GM11168 (cell line): ENCODE results near the gene SLC36A4.

Experiments
- in situ Hi-C: fragments of 300-500 bp; cut with MboI; formaldehyde crosslinking; loops from one replicate; pipeline ENCODE4 v1.12.0; 2022; ENCODE audit warnings: low sequenced_read_pairs; ENCODE audit not compliant: unreplicated experiment

The SLC36A4 gene

GRCh38 chr11:93197380-93198214, at the start of gene SLC36A4:
SLC36A4 (minus strand) TSS chr11:93197991; CDS start chr11:93197832, 159 bp downstream.
- in situ Hi-C loops = no loop called here

DNA sequence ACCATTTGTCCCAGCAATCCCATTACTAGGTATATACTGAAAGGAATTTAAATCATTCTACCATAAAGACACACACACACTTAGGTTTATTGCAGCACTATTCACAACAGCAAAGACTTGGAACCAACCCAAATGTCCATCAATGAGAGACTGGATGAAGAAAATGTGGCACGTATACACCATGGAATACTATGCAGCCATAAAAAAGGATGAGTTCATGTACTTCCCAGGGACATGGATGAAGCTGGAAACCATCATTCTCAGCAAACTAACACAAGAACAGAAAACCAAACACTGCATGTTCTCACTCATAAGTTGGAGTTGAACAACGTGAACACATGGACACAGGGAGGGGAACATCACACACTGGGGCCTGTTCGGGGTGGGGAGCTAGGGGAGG, 49.0 kb upstream of the SLC36A4 start:
- in situ Hi-C loops = loop anchor here (10.0 kb wide), 1 partner anchor 298 kb away; the partner anchor contains the start of gene SMCO4

GRCh38 chr11:93244018-93244417, 46.2 kb upstream of the SLC36A4 start:
- in situ Hi-C loops = loop anchor here (10.0 kb wide), 1 partner anchor 301 kb away; the partner anchor contains the start of gene SMCO4

DNA sequence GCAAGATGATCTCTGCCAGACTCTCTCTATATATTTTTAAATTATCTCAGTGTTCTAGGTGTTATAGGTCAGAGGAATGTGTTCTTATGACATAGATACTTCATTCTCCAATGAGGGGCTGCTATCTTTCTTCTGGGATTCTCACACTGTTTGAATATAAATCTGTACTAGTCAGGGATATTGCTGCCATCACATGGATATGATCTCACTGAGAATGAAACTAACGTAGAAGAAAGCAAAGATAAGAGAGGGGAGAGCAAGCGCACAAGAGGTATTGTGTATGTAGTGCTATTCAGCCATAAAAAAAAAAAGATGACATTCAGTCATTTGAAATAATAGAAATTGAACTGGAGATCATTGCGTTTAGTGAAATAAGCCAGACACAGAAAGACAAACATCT, 42.2 kb upstream of the SLC36A4 start:
- in situ Hi-C loops = loop anchor here (10.0 kb wide), 1 partner anchor 305 kb away; the partner anchor contains the start of gene SMCO4

- in situ Hi-C loops = no loop called here
Observed at GRCh38 chr11:93238956-93239355, 41.2 kb upstream of the SLC36A4 start.

DNA sequence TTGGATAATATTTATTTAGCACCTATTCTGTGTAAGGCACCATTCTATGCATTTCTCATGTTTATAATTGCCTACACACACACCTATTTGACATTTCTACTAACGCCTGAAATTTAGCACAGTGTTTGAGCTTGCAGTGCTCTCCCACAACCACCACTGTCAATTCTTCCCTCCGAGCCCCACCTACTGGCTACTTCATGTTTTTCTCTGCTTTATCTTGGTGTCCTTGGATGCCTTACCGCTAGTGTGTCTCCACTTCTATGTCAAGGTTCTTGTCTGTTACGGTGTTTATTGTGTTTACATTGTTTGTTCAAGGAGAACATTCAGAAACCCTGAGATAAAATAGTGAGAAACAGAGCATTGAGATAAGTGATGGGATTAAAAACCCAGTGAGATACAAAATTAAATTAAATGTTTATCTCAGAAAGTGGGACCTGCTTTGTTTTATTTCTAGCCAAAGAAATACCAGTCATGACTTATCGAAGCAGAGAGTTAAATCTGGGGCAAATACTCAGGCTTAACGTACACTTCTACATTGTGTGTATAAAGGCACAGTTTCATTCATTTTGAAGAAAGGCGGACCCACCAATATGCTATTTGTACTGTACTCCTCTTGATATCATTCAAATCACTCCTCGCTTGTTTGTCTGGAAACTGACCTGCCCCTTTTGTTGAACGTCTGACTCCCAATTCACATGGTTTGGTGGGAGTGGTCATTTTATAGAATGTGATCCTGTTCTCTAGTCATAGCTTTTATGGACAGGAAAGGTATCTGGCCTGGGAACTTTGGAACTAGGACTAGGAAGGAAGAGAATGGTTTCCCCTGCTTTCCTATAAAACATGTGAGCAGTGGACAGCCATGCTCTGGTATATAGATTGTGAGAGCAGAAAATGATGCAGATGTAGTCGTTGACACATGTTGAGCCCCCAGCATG, 39.2 kb upstream of the SLC36A4 start:
- in situ Hi-C loops = no loop called here

DNA sequence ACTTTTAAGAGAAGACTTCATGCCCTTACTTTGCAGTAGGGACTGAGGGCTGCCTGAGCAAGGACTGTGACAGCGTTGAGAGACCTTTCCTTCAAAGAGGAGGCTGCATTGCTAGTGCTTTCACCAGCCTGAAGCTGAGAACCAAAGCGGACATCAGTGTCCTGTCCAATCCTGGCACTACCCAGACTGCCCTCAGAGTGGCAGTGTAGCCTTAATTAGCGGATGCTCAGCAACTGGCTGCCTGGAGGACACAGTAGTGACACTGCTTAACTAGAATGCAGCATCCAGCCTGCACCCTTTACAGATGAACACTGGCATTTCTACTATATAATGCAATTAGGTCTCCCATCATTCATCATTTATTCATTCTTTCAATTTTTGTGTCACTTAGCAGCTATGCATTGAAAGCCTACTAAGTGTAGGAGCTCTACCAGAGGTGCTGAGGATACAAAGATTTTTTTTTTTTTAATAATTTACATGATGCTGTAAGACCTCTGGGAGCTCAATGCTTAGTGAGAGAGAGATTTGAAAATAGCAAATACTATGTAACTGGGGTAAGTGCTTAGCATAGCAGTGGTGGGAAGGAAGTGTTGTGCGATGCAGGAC, 36.9 kb upstream of the SLC36A4 start:
- in situ Hi-C loops = no loop called here

- in situ Hi-C loops = loop anchor here (5.0 kb wide), 1 partner anchor 422 kb away; no protein-coding TSS in a partner anchor
Observed at GRCh38 chr11:93229876-93230275, 32.1 kb upstream of the SLC36A4 start.

DNA sequence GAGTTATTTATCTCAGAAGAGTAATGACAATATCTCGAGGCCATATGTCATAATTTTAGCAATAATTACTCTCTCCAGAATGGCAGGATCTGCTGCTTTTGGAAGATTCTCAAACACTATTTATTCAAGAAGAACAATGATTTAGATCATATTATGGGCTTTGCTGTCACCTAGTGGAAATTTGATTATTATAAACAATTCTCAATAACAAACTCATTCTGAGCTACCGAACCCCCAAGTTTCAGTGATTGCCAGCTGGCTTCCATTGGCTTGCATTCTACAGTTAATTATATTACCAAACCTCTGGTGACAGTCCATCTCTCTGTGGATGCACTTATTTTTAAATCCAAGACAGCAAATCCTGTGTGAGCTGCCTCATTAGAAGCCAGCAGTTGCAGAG, 27.9 kb upstream of the SLC36A4 start:
- in situ Hi-C loops = loop anchor here (5.0 kb wide), 1 partner anchor 427 kb away; no protein-coding TSS in a partner anchor

- in situ Hi-C loops = loop anchor here (25.0 kb wide), 1 partner anchor 284 kb away; no protein-coding TSS in a partner anchor
Observed at GRCh38 chr11:93221539-93221938, 23.7 kb upstream of the SLC36A4 start.

DNA sequence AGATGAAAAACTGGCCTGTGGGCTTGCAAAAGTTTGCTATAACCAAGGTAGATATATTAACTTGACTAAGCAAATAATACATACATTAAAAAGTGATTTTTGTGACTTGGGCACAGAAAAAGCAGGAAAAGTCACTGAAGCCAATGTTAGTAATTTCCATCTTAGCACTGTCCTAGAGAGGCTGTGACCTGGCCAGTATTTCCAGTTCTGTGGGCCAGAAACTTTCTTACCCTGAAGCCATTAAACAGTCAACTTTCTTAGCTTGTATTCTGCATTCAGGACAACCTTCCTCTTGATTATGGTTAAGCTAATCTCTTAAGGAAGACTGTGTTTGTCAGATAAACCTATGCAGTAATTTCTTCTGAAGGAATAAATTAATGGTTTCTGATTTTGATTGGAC, 22.3 kb upstream of the SLC36A4 start:
- in situ Hi-C loops = loop anchor here (25.0 kb wide), 1 partner anchor 283 kb away; no protein-coding TSS in a partner anchor

DNA sequence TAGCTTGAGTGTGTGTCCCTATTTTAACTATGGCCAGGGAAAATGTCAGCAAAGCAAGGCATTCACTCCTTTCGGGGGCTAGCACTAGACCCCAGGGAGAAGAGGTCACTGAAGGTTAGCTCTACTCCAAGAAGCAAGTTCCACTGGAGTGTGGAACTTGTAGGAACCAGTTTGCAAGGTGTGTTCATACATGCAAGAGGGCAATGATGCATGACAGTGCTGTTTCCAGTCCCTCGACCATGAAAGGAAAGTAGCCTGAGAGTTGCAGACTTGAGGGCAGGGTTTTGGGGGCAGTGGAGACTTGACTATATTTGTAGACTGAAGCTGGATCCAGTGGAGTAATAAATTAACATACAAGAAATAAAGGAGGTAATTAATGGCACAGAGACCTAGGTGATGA, 21.6 kb upstream of the SLC36A4 start:
- in situ Hi-C loops = loop anchor here (25.0 kb wide), 1 partner anchor 282 kb away; no protein-coding TSS in a partner anchor

GRCh38 chr11:93216511-93217101, 18.8 kb upstream of the SLC36A4 start:
- in situ Hi-C loops = loop anchor here (25.0 kb wide), 1 partner anchor 279 kb away; no protein-coding TSS in a partner anchor

GRCh38 chr11:93213622-93214021, 15.8 kb upstream of the SLC36A4 start:
- in situ Hi-C loops = loop anchor here (25.0 kb wide), 1 partner anchor 276 kb away; no protein-coding TSS in a partner anchor

- in situ Hi-C loops = loop anchor here (25.0 kb wide), 1 partner anchor 275 kb away; no protein-coding TSS in a partner anchor
Observed at GRCh38 chr11:93212094-93212493, 14.3 kb upstream of the SLC36A4 start.

- in situ Hi-C loops = loop anchor here (25.0 kb wide), 1 partner anchor 272 kb away; no protein-coding TSS in a partner anchor
Observed at GRCh38 chr11:93209466-93209865, 11.7 kb upstream of the SLC36A4 start.

DNA sequence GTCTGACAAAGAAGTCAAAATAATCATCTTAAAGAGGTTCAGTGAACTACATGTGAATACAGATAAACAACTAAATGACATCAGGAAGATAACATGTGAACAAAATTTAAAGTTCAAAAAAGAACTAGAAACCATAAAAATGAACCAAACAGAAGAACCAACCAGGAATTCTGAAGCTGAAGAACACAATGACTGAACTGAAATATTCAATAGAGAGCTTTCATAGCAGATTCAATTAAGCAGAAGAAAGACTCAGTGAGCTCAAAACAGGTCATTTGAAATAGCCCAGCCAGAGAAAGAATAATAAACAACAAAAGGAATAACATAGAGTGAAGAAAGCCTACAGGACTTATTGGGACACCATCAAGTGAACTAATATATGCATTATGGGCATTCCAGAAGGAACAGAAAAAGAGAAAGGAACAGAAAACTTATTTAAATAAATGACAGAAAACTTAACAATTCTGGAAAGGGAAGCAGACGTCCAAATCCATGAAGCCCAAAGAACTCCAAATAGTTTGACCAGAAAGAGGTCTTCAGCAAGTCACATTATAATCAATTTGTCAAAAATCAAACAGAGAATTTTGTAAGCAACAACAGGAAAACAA, 11.0 kb upstream of the SLC36A4 start:
- in situ Hi-C loops = loop anchor here (25.0 kb wide), 1 partner anchor 271 kb away; no protein-coding TSS in a partner anchor

DNA sequence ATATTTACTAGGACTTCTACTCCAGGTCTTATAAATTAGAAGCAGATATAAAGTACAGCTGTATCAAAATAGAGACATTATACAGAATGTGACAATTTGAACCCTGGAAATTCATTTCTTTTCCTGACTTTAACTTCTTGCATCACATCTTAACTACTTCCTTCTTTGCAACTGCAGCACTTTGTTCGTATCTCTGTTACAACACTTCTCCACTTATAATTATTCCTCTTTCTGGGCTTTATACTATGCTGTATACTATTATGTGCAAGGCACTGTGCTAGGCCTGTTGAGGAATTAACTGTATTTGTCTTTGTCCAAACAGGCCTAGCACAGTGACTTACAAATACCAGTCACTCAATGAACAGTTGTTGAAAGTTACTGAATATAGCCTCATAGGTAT, 1.8 kb upstream of the SLC36A4 start:
- in situ Hi-C loops = loop anchor here (25.0 kb wide), 1 partner anchor 262 kb away; no protein-coding TSS in a partner anchor
